Kidney epithelial cell (primary cell): Measurements from ENCODE around the gene SHQ1. TPM values are rescaled to one million over a fixed set of nuclear protein-coding genes. Genes with fewer than 3 reads are reported as not detected.

Experiments
- DNase-seq: peaks from one replicate; pipeline ENCODE4 v3.0.0-alpha.2; 2010; ENCODE audit warnings: low read depth
- H3K27me3 ChIP-seq: 2 replicates; pipeline ENCODE4 v1.6.0; 2011; ENCODE audit warnings: low read length; ENCODE audit not compliant: control insufficient read depth, insufficient read depth
- H3K36me3 ChIP-seq: 2 replicates; pipeline ENCODE4 v1.5.1; 2011; ENCODE audit warnings: low read length; ENCODE audit not compliant: control insufficient read depth, insufficient read depth
- H3K4me3 ChIP-seq: 2 replicates; pipeline ENCODE4 v1.5.1; 2011; ENCODE audit warnings: low read depth, mild to moderate bottlenecking, control low read depth, low read length
- total RNA-seq: library from RNA; depleted of rRNA; stranded (reverse); fragments of >200 nt; gene quantifications from 2 replicates; pipeline ENCODE4 v1.2.3, GENCODE V29; 2015
- TF ChIP-seq, protein P1 (sequence below): IDR thresholded peaks from 2 replicates; pipeline ENCODE4 v1.5.1; 2011; ENCODE audit warnings: mild to moderate bottlenecking, moderate library complexity, low read length, control low read depth, inconsistent platforms; ENCODE audit not compliant: insufficient read depth, poor library complexity, severe bottlenecking

SHQ1 gene
- total RNA-seq, 1 donor from 2014 or later, result 18.6 TPM

DNA sequence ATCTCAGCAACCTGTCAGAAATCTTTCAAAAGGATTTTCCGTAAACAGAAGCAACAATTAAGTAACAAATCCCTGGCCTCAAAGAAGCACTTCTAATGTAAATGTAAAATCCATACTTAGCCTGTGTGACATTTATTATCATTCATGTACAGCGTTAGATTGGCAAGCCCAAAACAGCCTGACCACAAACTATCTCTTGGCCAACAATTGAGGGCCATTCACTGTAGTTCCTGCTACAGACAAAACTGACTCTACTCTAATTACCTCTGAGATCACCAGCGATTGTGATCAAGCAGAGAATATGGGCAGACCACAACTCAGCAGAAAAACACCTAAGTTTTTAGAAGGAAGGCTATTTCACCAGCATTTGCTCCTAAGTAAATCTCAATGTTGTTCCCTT lies 9.2 kb downstream of the SHQ1 start:
- TF ChIP-seq, protein P1, sequence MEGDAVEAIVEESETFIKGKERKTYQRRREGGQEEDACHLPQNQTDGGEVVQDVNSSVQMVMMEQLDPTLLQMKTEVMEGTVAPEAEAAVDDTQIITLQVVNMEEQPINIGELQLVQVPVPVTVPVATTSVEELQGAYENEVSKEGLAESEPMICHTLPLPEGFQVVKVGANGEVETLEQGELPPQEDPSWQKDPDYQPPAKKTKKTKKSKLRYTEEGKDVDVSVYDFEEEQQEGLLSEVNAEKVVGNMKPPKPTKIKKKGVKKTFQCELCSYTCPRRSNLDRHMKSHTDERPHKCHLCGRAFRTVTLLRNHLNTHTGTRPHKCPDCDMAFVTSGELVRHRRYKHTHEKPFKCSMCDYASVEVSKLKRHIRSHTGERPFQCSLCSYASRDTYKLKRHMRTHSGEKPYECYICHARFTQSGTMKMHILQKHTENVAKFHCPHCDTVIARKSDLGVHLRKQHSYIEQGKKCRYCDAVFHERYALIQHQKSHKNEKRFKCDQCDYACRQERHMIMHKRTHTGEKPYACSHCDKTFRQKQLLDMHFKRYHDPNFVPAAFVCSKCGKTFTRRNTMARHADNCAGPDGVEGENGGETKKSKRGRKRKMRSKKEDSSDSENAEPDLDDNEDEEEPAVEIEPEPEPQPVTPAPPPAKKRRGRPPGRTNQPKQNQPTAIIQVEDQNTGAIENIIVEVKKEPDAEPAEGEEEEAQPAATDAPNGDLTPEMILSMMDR, result no peak
- Histone ChIP-seq H3K36me3 (peaks cover 3% of the 10 kb centered on the region), H3K27me3 (no peaks in the 10 kb centered on the region), H3K4me3 (no peak overlapping the region)
- no peak for DNase-seq

DNA sequence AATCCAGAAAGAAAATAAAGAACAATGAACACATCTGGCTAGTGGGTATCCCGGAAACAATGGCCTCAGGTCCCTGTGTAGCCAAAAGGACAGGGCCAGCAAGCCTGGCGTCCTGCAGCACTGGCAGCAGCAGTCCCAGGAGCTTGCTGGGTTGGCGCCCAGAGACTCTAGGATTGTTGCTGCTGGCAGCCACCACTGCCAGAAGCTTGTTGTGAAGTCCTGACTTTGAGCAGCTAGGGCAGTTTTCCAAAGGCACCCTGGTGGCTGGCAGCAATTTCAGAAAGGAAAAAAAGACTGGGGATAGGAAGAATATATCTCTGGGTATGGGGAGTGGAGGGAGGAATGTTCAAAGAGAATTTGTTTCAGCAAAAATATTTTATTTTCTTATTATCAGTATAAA lies 11.3 kb downstream of the SHQ1 start:
- Histone ChIP-seq H3K4me3 (no peak overlapping the region), H3K27me3 (no peaks in the 10 kb centered on the region), H3K36me3 (peaks cover 3% of the 10 kb centered on the region)
- no peak for DNase-seq
- TF ChIP-seq, protein P1, result no peak

GRCh38 chr3:72836416-72836815 lies 11.8 kb downstream of the SHQ1 start:
- no peak overlapping the region for H3K4me3 ChIP-seq
- no peaks in the 10 kb centered on the region for H3K27me3 ChIP-seq
- no peak for DNase-seq
- TF ChIP-seq, protein P1, result no peak
- no peaks in the 10 kb centered on the region for H3K36me3 ChIP-seq

DNA sequence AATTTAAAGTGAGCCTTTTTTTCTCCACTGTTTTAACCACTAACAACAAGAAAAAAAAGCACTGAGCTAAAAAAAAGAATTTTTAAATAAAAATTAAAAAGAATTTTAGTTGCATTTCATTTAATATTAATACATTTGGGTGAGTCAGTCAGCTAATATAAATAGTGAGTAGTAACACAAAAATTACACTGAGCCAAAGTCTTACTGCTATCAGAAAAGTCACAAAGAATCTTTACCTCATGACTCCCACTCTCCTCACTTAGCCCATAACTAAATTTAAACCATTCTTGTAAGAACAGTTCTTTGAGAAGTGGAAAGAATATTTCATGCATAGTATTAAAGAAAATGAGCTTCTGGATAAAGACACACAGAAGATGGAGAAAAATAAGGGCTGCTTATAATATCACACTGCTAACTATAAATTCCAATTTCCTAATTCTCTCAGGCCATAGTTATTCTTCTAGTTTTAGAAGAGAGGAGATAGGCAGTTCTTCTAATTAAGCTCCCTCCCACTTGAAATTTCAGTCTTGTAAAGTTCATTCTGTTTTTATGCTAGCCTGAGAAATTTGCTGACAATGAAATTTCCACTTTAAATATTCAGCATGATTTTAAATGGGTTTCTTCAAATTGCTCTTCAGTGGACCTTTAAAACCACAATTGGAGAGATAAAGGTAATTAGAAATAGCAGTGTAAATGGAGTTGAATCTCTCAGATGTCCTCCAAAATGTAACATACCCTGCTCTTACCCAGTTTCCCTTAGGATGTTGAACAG lies 17.6 kb downstream of the SHQ1 start:
- no peak for DNase-seq
- TF ChIP-seq, protein P1, result no peak
- H3K36me3 ChIP-seq, result no peaks in the 10 kb centered on the region
- H3K27me3 ChIP-seq, result no peaks in the 10 kb centered on the region
- H3K4me3 ChIP-seq, result no peak overlapping the region

GRCh38 chr3:72829701-72830100 lies 18.5 kb downstream of the SHQ1 start:
- Histone ChIP-seq H3K4me3 (no peak overlapping the region), H3K36me3 (no peaks in the 10 kb centered on the region), H3K27me3 (no peaks in the 10 kb centered on the region)
- DNase-seq, result no peak
- TF ChIP-seq, protein P1, result no peak
